Stimulated activated CD4-positive, alpha-beta T cell treated with anti-CD3 and anti-CD28 coated beads, Interleukin-12 subunit alpha, Interleukin-12 subunit beta, amount 100 ng/mL, for 24 hours (primary cell): ENCODE results near the gene MTMR4.
"Not testable (repeated sequence)": the region's sequence is repeated elsewhere in the genome, so short reads cannot be mapped to it uniquely, and the experiment has no call there.

Experiments used
- DNase-seq, 2 experiments: peaks; one replicate each; pipeline ENCODE4 v3.0.0-alpha.2; 2020; ENCODE audit warnings: low read depth in 2 of 2

MTMR4 gene

DNA sequence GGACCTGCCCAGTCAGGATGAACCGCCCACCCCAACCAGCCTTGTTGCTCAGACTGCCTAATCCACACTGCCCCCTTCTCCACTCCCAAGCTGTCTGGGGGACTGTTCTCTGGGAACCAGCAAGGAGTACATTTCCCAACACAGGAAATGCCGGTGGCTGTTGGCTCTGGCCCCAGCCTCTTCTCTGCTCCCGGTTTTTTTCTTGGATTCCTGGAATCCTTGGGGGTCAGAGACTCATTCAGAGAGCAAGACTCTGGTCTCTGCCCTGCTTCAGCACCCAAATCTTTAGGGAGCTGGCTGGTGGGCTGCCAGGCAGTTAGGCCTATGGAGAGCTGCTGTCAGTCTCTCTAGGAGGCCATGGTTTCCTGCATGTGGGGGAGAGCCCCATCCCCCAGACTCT is 10.8 kb upstream of the MTMR4 start:
- DNase-seq, result no peak

DNA sequence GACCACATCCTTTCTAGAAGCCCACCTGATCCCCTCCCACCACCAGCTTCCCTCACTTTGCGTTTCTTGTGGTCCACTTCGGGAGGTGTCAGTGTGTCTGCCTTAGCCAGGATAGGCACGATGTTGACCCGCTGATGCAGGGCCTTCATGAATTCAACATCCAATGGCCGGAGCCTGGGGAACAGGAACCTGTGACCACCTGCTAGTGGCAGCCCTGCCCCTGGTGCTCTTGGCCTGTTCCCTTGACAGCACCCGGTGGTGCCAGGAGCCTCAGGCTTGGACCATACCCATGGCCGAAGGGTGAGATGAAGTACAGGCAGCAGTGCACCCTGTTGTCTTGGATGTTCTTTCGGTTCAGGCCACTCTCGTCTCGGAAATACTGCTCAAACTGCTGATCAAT is 7.2 kb upstream of the MTMR4 start:
- no peak for DNase-seq

DNA sequence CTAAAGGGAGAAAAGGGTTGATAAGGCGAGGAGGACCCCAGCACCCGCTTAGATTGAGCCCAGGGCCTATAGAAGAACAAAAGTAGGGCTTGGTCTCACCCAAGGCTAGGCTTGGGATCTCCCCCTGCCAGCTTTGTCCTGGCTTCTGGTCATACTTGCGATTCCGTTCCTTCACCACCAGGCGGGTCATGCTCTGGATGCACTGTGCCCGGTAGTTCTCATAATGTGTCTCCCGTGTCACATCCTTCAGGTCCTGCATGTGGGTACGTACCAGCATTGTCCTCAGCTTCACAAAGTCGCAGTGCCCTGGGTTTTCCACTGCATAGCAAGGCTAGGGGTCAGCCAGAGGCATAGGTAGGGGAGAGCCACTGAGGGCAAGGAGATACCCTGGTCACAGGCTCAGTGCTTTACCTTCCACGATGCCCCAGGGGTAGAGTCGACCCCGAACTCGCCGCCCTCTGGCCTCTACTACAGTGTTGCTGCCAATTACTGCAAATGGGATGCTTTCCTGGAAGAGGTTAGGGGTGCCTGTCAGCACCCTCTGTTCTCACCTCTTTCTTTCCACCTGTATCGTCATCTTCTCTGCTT is 6.5 kb upstream of the MTMR4 start:
- DNase-seq, result no peak

DNA sequence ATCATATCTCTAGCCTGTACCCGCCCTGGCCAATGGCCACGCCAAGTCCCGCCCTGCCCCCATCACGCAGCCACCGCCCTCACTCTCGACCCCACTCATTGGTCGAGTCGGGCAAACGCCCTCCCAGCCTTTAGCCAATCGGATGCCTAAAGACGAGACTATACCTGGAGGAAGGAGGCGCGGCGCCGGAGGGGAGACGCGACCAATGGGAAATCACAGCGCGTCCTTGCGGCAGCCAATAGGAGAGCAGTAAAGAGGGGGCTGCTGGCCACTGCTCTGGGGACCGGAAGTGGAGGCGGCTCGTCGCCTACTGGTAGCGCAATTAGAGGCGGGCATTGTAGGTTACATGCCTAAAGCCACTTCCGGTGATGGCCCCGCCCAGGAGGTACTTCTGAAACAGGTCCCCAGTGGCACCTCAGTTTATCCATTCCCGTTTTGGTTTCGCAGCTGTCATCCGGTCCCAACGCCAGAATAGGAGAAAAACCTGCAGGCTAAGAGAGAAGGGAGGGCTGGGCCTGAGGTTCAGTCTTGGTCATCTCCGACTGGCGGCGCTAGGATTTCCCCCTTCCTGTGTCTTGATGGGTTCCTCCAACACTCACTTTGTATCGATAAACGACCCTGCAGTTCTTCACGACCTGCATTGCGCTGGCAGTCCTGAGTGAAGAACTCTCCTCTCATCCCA is 3.6 kb upstream of the MTMR4 start:
- peak; percentile 99 for DNase-seq

DNA sequence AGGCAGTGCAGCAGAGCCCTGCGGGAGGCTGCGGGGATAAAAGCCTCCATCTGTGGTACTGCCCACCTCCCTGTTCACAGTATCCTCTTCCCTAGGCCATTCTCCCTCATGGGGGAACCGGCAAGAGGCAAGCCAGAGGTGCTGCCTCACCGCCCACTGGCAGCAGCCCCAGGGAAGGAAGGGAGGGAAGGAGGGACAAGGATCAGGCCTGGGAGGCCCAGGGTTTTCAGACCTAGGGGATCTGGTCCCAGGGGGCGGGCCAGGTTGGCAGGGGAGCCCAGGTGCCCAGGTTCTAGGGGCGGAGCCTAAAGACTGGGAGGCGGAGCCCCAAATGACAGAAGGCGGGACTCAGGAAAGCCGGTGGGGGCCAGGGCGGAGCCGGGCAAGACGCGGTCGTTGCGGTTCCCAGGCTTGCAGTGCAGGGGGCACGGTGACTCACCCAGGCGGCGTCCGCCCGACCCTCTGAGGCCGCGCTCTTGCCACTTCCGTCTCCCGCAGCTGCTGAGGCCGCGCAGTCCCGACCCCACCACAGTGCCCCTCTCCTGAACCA is 3.0 kb upstream of the MTMR4 start:
- no peak for DNase-seq

DNA sequence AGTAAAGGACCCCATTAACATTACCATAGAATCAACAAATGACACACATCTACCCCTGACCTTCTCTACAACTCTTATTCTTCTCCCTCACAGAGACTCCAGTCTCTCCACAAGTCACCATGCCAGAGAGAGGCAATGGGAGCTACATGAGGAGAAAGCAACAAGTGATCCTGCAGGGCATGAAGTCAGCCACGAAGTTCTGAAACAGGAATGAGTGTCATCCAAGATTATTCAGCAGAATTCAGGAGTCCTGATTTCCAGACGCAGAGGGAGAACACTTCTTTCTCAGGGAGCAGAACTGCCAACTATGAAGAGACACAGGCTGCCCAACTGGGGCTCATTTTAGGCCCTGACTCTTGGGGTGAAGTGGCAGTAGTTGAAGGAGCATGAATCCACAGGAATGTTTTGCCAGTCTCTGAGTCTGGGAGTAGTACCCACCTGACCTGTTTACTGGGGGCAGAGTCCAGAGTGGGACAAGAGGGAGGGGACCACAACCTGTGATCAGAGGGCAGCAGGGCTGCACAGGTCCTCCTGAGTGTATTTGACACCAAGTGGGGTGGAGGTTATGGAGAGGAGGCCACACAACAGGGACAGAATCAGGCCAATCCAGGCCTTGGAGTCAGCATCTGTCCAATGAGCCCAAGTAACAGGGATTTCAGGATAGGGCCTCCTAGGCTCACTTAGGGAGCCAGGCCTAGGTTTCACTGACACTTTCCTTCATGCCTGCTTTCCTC is 2.4 kb upstream of the MTMR4 start:
- DNase-seq, result no peak

DNA sequence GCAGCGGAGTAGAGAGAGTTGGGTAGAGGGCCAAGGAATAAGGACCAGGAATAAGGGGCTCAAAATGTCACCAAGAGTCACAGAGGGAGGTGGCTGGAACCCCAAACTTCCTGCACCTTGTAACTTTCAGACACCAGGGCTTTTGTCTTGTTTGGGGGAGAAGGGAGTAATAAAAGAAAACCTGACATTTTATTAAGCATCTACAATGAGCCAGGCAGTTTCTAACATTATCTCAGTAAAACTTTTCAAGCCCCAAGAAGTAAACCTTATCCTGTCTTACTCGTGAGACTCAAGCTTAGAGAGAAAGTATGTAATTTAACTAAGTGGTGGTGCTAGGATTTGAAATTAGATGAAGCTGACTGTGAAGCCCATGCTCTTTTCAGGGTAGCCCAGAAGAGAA is 848 bp upstream of the MTMR4 start:
- DNase-seq, result no peak

DNA sequence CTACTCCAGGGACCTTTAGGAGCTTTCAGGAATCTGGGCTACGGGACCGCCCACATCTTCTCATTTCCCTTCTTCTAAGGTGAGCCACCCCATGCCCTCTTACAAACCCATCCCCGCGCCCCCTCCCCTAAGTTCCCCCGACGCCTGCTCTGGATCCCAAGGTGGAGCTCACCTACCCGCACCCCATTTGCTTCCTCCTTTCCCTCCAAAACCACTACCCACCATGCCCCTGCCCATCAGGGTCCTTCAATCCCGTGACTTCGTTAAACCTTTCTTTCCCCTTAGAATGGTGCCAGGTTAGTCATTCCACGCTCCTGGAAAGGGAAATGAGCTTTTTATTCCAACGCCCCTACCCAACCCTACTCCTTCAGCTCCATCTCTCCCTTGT is 326 bp upstream of the MTMR4 start:
- no peak for DNase-seq

DNA sequence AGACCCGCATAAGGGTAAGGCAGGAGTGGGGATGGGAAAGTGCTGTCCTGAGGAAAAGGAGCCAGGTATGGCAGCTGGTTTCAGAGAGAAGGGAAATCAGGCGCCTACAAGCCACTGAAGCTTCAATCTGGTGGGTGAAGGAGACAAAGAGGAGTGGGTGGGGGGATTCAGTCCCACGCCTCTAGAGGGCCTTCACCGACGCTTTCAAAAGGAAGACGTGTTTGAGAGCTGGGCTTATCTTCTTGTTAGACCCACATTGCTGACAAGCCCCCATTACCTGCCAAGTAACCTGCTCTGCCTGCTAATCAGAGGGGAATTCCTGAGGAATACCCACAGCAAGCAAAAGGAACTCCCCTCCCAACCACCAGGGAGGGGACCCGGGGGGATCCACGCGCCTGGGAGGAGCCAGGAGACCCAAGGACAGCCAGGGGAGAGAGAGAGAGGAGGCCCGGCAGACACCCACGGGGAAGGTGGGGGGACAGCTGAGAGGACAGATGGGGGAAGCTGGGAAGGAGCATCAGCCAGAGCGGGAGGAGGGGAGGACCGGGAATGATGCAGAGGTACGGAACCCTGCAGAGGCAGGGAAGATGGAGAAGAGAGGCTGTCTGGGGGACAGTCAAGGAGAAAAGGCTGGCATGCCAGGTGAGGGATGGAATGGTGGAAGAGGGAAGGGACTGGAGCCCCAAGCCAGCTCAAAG is 1.0 kb downstream of the MTMR4 start:
- DNase-seq, result no peak

DNA sequence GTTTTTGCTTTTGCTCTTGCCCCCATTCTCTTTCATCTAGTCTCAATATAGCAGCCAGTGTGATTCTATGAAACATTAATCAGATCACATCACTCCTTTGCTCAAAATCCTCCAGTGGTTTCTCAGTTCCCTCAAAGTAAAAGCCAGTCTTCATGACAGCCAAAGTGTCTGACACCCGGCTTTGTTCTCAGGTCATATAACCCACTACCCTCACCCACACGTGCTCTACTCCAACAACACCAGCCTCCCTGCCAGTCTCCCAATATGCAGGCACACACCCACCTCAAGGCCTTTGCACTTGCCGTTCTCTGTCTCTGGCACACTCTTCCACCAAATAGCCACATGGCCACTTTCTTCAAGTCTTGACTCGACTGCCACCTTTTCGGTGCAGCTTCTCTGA is 4.4 kb downstream of the MTMR4 start:
- DNase-seq, result no peak

DNA sequence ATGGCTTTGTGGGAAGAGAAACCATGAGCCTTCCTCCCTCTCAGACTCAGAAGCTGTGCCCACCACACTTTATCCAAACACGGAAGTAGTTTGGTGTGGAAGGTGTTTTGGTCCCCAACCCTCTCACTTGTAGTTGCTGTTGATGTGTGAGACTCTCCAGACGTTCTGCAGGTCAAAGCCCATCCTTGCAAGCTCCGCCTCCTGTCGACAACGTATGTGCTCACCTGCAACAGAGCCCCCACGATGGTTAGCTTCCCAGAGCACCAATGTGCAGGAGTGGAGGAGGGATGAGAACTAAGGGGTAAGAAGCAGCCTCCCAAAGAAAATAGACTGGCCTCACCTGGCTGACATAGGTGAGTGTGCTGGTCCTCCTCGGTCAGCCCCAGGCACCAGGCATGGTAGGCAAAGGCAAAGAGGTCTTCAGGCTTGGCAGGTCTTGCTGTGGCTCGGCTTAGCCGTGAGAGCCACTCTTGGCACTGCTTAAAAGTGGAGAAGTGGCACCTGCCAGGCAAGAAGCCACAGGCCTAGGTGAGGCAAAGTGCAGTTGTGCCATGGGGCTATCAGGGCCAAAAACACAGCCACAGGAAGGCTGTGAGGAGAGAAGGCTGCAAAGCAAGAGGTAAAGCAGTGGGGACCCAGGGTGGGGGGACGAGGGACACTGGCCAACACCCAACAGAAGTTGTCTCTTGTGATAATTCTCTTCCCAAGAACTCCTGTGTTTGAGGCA is 5.9 kb downstream of the MTMR4 start:
- no peak for DNase-seq

DNA sequence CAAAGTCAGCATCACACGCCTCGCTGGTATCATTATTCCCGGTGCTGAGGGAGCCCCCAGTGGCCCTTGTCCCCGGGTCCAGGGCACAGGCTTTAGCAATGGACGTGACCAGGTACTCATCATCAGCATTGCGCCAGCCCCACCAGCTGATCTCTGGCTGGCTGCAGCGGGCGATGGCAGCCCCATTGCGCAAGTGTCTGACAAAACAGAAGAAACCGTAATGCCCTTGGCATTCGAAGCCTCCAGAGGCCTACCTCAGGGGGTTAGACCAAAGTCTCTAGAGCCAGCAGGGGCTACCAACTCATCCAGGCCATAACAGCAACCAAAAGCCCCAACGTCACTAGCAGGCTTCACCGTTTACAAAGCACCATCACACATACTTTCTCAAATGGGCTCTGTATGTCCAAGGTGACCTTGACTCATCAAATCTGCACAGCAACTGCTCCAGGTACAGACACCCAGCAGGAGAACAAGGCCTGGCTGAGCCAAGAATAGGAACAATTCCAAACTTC is 7.3 kb downstream of the MTMR4 start:
- DNase-seq, result no peak

DNA sequence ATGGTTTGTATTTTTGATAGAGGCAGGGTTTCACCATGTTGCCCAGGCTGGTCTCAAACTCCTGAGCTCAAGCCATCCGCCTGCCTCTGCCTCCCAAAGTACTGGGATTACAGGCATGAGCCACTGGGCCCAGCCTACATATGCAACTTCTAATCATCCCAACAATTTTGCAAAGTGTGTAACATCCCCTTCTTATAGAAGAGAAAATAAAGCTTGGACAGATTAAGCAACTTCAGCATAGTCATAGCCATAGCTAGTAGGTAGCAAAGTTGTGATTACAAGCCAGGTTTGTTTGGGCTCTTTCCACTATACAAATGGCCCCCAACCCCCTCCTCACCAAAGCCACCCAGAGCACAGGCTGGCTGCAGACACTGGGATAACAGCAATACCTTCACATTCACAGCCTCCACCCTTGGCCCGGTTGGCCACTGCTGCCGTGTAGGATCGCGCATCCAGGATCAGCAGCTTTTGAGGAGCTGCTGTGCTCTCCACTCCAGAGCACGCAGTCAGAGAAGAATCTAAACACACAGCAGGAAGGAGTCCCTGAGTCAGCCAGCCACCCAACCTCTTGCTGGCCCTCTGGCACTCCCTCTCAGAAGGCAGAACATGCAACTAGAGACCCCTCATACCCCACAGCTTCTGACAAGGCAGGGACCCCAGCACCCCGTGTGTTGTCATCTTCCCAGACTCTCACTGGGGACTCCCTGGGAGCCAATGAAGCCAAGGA is 7.9 kb downstream of the MTMR4 start:
- no peak for DNase-seq

DNA sequence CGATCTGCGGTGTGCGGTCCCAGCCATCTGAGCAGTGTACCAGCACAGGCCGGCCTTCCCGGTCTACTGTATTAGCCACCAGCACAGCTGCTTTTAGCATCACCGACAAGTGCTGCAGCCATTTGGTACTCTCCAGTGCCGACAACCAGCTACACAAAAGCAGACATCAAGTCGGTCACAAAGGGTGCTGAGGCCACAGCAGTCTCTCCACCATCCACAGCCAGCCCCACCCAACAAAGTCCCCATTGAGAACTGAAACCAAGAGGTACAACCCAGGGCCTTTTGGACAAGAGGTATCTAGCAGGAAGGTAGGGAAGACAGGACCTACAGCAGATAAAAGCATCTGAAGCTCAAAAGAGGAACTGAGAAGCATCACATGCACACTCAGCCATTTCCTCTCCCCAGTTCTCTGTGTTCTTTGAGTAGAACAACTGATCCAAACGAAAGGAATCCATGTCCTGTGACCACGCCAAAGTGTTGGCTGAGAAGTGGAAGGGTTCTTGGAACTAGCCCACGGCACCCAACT is 9.5 kb downstream of the MTMR4 start:
- no peak for DNase-seq

DNA sequence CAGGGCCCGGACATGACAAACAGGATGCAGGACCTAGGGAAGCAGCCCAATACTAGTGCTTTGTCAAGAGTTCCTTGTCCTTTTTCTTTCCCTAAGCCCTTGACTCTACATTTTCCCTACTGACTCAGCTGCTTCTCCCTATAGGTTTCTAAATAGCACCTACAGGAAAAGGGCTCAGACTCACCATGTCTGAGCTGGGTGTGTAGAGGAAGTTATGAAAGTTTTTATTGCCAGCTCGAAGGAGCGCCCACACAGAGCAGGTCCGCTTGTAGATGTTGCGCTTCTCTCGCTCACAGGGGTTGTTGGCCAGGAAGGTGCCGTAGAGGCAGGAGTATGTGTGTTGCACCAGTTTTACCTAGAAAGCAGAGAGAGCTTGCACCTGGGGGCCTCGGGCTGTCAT is 10.6 kb downstream of the MTMR4 start:
- no peak for DNase-seq

DNA sequence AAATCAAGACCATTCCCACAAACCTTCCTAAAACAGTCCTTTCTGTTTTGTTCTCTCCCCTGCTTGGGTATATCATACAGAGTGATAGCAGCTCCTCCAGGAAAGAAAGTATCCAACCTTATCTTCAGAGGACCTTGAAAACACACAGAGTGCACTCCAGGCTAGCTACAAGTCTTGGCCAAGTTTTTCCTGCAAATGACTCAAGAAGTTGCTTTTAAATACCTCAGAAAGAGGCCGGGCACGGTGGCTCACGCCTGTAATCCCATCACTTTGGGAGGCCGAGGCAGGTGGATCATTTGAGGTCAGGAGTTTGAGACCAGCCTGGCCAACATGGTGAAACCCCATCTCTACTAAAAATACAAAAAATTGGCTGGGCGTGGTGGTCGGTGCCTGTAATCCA is 11.3 kb downstream of the MTMR4 start:
- DNase-seq, result not testable (repeated sequence)

DNA sequence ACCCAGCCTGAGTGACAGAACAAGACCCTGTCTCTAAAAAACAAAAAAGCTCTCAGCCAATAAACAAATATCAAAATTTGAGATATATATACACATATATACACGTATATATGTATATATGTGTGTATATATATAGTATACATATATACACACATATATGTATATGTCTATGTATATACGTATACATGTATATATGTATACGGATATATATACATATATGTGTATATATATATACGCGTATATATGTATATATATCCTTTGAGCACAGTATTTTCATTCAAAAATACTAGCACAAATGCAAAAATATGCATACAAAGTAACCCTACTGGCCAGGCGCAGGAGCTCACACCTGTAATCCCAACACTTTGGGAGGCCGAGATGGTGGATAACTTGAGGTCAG is 13.0 kb downstream of the MTMR4 start:
- no peak for DNase-seq

DNA sequence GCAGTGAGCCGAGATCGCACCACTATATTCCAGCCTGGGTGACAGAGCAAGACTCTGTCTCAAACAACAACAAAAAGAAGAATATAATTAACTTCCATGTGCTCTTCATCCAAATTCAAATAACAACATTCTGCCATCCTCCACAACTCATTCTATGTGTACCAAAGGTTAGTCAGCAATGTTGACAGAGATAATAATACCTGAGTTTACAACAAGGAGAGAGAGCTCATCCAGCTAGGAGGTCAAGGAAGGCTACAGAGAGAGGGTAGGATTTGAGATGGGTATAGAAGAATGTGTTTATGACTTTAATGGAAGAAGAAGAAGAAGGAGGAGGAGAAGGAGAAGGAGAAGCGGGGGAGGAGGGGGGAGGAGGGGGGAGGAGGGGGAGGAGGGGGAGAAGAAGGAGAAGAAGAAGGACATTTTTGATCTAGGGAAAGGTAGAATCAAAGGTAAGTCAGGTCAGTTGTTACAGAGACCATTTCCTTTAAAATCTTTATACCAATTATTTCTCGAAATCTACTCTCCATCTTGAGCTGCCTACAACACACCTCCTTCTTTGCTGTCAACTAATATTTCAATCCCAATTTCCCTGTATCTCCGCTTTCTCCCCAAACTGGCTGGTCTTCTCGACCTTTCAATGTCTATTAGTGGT is 16.1 kb downstream of the MTMR4 start:
- no peak for DNase-seq

DNA sequence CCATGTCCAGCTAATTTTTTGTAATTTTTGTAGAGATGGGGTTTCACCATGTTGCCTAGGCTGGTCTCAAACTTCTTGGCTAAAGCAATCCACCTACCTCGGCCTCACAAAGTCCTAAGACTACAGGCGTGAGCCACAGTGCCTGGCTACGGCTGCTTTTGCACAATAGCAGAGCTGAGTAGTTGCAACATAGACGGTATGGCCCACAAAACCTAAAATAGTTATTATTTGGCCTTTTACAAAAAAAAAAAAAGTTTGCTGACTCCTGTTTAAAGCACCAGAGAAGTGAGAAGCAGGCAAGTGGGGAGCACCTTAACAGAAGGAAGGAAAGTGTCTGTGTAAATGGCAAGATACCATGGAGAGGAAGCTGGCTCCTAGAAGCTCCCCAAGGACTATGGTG is 20.9 kb downstream of the MTMR4 start:
- no peak for DNase-seq
